GM23248 (cell line): ENCODE results near the gene SLX4IP. TPM values are rescaled to one million over a fixed set of nuclear protein-coding genes. Genes with fewer than 3 reads are reported as not detected.

ENCODE experiments used
- DNase-seq: peaks from one replicate; pipeline ENCODE4 v3.0.0-alpha.2; 2015
- H2AFZ ChIP-seq: fragments of 200-600 bp; sonication (generic); 2 replicates; pipeline ENCODE4 v1.6.1; 2016; ENCODE audit warnings: antibody characterized with exemption
- H3F3A ChIP-seq: fragments of 200-600 bp; sonication (generic); 2 replicates; pipeline ENCODE4 v1.6.1; 2016; ENCODE audit warnings: mild to moderate bottlenecking, antibody characterized with exemption, mixed run types; ENCODE audit not compliant: insufficient read depth
- H3K27ac ChIP-seq: fragments of 200-600 bp; sonication (generic); 2 replicates; pipeline ENCODE4 v1.5.1; 2016; ENCODE audit warnings: mild to moderate bottlenecking
- H3K27me3 ChIP-seq: fragments of 200-600 bp; sonication (generic); replicated peaks from 2 replicates; pipeline ENCODE4 v1.6.1; 2016; ENCODE audit warnings: mild to moderate bottlenecking; ENCODE audit not compliant: insufficient read depth
- H3K36me3 ChIP-seq: fragments of 200-600 bp; sonication (generic); 2 replicates; pipeline ENCODE4 v1.6.1; 2016; ENCODE audit warnings: low read depth, mild to moderate bottlenecking
- H3K4me1 ChIP-seq: fragments of 200-600 bp; sonication (generic); 2 replicates; pipeline ENCODE4 v1.6.1; 2016; ENCODE audit warnings: mild to moderate bottlenecking; ENCODE audit not compliant: insufficient read depth
- H3K4me2 ChIP-seq: fragments of 200-600 bp; sonication (generic); one replicate; pipeline ENCODE4 v1.6.1; 2016; ENCODE audit warnings: mild to moderate bottlenecking; ENCODE audit not compliant: unreplicated experiment
- H3K4me3 ChIP-seq: fragments of 200-600 bp; sonication (generic); 2 replicates; pipeline ENCODE4 v1.5.1; 2016; ENCODE audit warnings: mild to moderate bottlenecking
- H3K79me2 ChIP-seq: fragments of 200-600 bp; sonication (generic); 2 replicates; pipeline ENCODE4 v1.6.1; 2016; ENCODE audit warnings: mild to moderate bottlenecking; ENCODE audit not compliant: insufficient read depth
- H3K9ac ChIP-seq: fragments of 200-600 bp; sonication (generic); 2 replicates; pipeline ENCODE4 v1.6.1; 2016; ENCODE audit warnings: mild to moderate bottlenecking
- H3K9me2 ChIP-seq: fragments of 200-600 bp; sonication (generic); 2 replicates; pipeline ENCODE4 v1.6.1; 2016; ENCODE audit warnings: mixed run types, mild to moderate bottlenecking, moderate library complexity; ENCODE audit not compliant: insufficient read depth
- H3K9me3 ChIP-seq: fragments of 200-600 bp; sonication (generic); one replicate; pipeline ENCODE4 v1.6.1; 2017; ENCODE audit warnings: low read depth
- H4K20me1 ChIP-seq: fragments of 200-600 bp; sonication (generic); 2 replicates; pipeline ENCODE4 v1.6.0; 2016; ENCODE audit not compliant: insufficient read depth
- EZH2 ChIP-seq: fragments of 200-600 bp; sonication (generic); IDR thresholded peaks from 2 replicates; pipeline ENCODE4 v1.6.1; 2018; ENCODE audit warnings: antibody characterized with exemption, mild to moderate bottlenecking; ENCODE audit not compliant: insufficient read depth, poor library complexity, severe bottlenecking
- EZH2phosphoT487 ChIP-seq: fragments of 200-600 bp; sonication (generic); IDR thresholded peaks from 2 replicates; pipeline ENCODE4 v1.6.1; 2018; ENCODE audit warnings: antibody characterized with exemption, moderate library complexity, mild to moderate bottlenecking, low read depth; ENCODE audit not compliant: insufficient read depth
- WGBS, 2 experiments: methylation state at CpG; one replicate each; pipeline ENCODE4 v1.1.6; 2015 to 2017; ENCODE audit warnings: low lambda C conversion rate in 2 of 2, low coverage in 1 of 2; ENCODE audit errors: missing lambda C conversion rate in 2 of 2; 5-methylcytosine and 5-hydroxymethylcytosine counted together
- in situ Hi-C: fragments of 300-500 bp; cut with MboI; formaldehyde crosslinking; loops from 2 replicates; pipeline ENCODE4 v1.15.0; 2020
- polyA plus RNA-seq: library from polyadenylated mRNA; unstranded; fragments of >200 nt; fragmentation: Nextera tagmentation; extraction: Ambion mirVana; gene quantifications from 2 replicates; pipeline ENCODE4 v1.2.1, GENCODE V29; 2016
- total RNA-seq: library from RNA; depleted of rRNA; stranded (reverse); fragments of >200 nt; shearing (Covaris generic); gene quantifications from 2 replicates; pipeline ENCODE4 v1.2.3, GENCODE V29; 2014

Gene SLX4IP
- total and polyA plus RNA-seq, 2 experiments from 2014 or later, result 3.7 to 3.9 TPM

- peaks cover 37% of the 10 kb centered on the region for H3K4me1 ChIP-seq
- peak overlapping the region; percentile 76 for H3K27ac ChIP-seq
- no peak overlapping the region for H3K9ac ChIP-seq
- peak overlapping the region; percentile 55 for H3K4me2 ChIP-seq
- no peaks in the 10 kb centered on the region for H3K36me3 ChIP-seq
- no peaks in the 10 kb centered on the region for H3K9me2 ChIP-seq
- H3K79me2 ChIP-seq, result no peaks in the 10 kb centered on the region
- H3K27me3 ChIP-seq, result no peaks in the 10 kb centered on the region
- no peaks in the 10 kb centered on the region for H4K20me1 ChIP-seq
- no peaks in the 10 kb centered on the region for H3K9me3 ChIP-seq
- WGBS, 2 experiments, result 98 to 100% methylated on average over 2 of the region's 2 CpGs
- H3F3A ChIP-seq, result peaks cover 34% of the 10 kb centered on the region; the same call in 1 of the 2 replicates
- H2AFZ ChIP-seq, result no peak overlapping the region
- TF ChIP-seq EZH2, result no peak
- no peak for TF ChIP-seq EZH2phosphoT487
- no peak overlapping the region for H3K4me3 ChIP-seq
- in situ Hi-C loops, result loop anchor here (10.0 kb wide), 1 partner anchor 993 kb away; no protein-coding TSS in a partner anchor
- DNase-seq, result no peak
Measured at GRCh38 chr20:10541668-10542411, 106.7 kb downstream of the SLX4IP start.

- H3K9ac ChIP-seq, result no peak overlapping the region
- H3K9me2 ChIP-seq, result no peaks in the 10 kb centered on the region
- H3K27me3 ChIP-seq, result no peaks in the 10 kb centered on the region
- WGBS, 2 experiments, result 96 to 97% methylated on average over 3 of the region's 3 CpGs
- H3K9me3 ChIP-seq, result no peaks in the 10 kb centered on the region
- in situ Hi-C loops, result loop anchor here (10.0 kb wide), 1 partner anchor 992 kb away; no protein-coding TSS in a partner anchor
- no peaks in the 10 kb centered on the region for H3K36me3 ChIP-seq
- H3K79me2 ChIP-seq, result no peaks in the 10 kb centered on the region
- no peak overlapping the region for H3K4me2 ChIP-seq
- H2AFZ ChIP-seq, result no peak overlapping the region
- TF ChIP-seq EZH2 (no peak), EZH2phosphoT487 (no peak)
- DNase-seq, result no peak
- peaks cover 34% of the 10 kb centered on the region; the same call in 1 of the 2 replicates for H3F3A ChIP-seq
- H4K20me1 ChIP-seq, result no peaks in the 10 kb centered on the region
- H3K4me3 ChIP-seq, result no peak overlapping the region
- H3K27ac ChIP-seq, result no peak overlapping the region
- H3K4me1 ChIP-seq, result peaks cover 35% of the 10 kb centered on the region
Measured at GRCh38 chr20:10542442-10542841, 107.3 kb downstream of the SLX4IP start.

GRCh38 chr20:10543480-10543879, 108.4 kb downstream of the SLX4IP start:
- no peak for TF ChIP-seq EZH2
- TF ChIP-seq EZH2phosphoT487, result no peak
- H3K9me2 ChIP-seq, result no peaks in the 10 kb centered on the region
- H3K9me3 ChIP-seq, result no peaks in the 10 kb centered on the region
- no peak overlapping the region for H3K4me3 ChIP-seq
- DNase-seq, result no peak
- H2AFZ ChIP-seq, result no peak overlapping the region
- H3K9ac ChIP-seq, result no peak overlapping the region
- H3K27ac ChIP-seq, result no peak overlapping the region
- no peak overlapping the region for H3K4me2 ChIP-seq
- H3F3A ChIP-seq, result peaks cover 24% of the 10 kb centered on the region; the same call in 1 of the 2 replicates
- no peaks in the 10 kb centered on the region for H3K79me2 ChIP-seq
- WGBS, 2 experiments, result 85 to 93% methylated on average over 3 of the region's 3 CpGs
- no peaks in the 10 kb centered on the region for H4K20me1 ChIP-seq
- H3K36me3 ChIP-seq, result no peaks in the 10 kb centered on the region
- in situ Hi-C loops, result loop anchor here (10.0 kb wide), 1 partner anchor 991 kb away; no protein-coding TSS in a partner anchor
- no peaks in the 10 kb centered on the region for H3K27me3 ChIP-seq
- peaks cover 26% of the 10 kb centered on the region for H3K4me1 ChIP-seq

- Histone ChIP-seq H3F3A (0 out of 2 replicates have a peak, but pooled peaks cover 3% of the 10 kb centered on the region), H4K20me1 (no peaks in the 10 kb centered on the region), H3K9me2 (no peaks in the 10 kb centered on the region), H3K36me3 (no peaks in the 10 kb centered on the region), H2AFZ (no peak overlapping the region), H3K9me3 (no peaks in the 10 kb centered on the region), H3K4me2 (no peak overlapping the region), H3K79me2 (no peaks in the 10 kb centered on the region), H3K27ac (no peak overlapping the region), H3K9ac (no peak overlapping the region), H3K4me1 (no peaks in the 10 kb centered on the region), H3K27me3 (no peaks in the 10 kb centered on the region), H3K4me3 (no peak overlapping the region)
- whole genome bisulfite sequencing, 2 experiments, result 85 to 86% methylated on average over 4 of the region's 4 CpGs
- DNase-seq, result no peak
- in situ Hi-C loops, result loop anchor here (10.0 kb wide), 1 partner anchor 987 kb away; no protein-coding TSS in a partner anchor
- TF ChIP-seq EZH2 (no peak), EZH2phosphoT487 (no peak)
Measured at GRCh38 chr20:10547276-10548114, 112.4 kb downstream of the SLX4IP start.
